ENCODE results near the gene TUBA4B. TPM values are rescaled to one million over a fixed set of nuclear protein-coding genes. Genes with fewer than 3 reads are reported as not detected.

TUBA4B gene
- total RNA-seq, 4 donors from 2014 or later: not detected

DNA sequence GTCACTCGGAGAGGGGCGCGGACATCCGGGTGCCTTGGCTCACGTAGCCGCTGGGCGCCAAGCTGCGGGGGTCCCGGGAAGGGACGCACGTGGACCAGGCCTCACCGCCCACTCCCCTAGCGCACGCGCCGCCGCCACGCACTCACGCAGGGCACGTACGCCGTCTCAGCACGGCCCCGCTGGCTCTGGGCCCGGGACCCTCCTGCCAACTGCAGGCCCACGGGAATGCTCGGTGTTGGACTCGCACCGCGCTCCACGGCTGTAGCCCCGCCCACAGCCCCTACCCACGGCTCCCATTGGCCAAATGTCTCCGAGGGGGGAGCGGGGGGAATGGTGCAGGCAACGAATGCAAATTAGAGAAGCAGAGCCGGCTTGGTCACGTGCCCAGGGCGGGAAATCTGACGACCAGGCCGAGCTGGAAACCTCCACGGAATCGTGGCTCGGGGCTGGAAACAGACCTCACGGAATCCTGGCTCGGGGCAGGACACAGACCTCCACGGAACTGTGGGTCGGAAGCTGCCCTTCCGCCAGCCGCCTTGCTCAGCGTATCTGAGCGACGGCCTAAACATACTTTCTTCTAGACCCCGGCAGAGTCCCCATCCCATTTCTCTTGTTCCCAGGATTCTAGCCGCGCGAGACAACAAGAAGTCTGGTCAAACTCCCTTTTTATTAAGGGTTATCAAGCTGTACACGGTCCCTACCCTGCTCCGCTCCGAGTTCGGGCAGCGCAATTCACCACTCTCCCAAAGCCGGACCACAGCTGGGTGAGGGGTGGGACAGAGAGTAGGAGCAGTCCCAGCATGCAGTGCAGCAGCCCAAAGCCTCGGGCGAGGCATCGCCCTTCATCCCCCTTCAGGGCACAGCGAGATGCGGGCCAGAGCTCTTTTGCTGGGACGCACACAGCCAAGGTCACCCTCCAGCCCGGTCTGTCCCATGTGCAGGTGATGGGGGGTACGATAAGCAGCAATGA lies 34.0 kb upstream of the TUBA4B start, which contains the start of gene ABCB6:
Gene ABCB6, minus strand, starts transcription at position 227 of the 970 bp plus-strand sequence. CDS start 285 bp downstream, outside the sequence.
- peak; percentile 90 for ATAC-seq
- Histone ChIP-seq H3K27me3 (no peaks in the 10 kb centered on the region), H3K27ac (peak within 1 kb of the TSS; percentile 72 to 98 (median 96)), H3K4me1 (peaks cover 3 to 51% (median 21%) of the 10 kb centered on the region in 3 donors), H3K9me3 (no peaks in the 10 kb centered on the region), H3K36me3 (peaks cover 0 to 68% of the 10 kb centered on the region in 2 donors), H3K4me3 (peak within 1 kb of the TSS; percentile 28 to 69)
- TF ChIP-seq, protein P1, sequence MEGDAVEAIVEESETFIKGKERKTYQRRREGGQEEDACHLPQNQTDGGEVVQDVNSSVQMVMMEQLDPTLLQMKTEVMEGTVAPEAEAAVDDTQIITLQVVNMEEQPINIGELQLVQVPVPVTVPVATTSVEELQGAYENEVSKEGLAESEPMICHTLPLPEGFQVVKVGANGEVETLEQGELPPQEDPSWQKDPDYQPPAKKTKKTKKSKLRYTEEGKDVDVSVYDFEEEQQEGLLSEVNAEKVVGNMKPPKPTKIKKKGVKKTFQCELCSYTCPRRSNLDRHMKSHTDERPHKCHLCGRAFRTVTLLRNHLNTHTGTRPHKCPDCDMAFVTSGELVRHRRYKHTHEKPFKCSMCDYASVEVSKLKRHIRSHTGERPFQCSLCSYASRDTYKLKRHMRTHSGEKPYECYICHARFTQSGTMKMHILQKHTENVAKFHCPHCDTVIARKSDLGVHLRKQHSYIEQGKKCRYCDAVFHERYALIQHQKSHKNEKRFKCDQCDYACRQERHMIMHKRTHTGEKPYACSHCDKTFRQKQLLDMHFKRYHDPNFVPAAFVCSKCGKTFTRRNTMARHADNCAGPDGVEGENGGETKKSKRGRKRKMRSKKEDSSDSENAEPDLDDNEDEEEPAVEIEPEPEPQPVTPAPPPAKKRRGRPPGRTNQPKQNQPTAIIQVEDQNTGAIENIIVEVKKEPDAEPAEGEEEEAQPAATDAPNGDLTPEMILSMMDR (IDR thresholded peaks at IDR 0.05): peak in 2 of 4 experiments; percentile 19 to 22
- TF ChIP-seq POLR2AphosphoS5 (IDR thresholded peaks at IDR 0.05) (peak; percentile 90), EP300 (IDR thresholded peaks at IDR 0.05) (no peak), POLR2A (IDR thresholded peaks at IDR 0.05) (peak; percentile 27 to 45)
- WGBS, 2 donors (ENCODE audit: low coverage in 1 of 2): 0% methylated on average over 8 of the region's 71 CpGs; no CpG with 5 or more reads in 1 of the 2 donors

DNA sequence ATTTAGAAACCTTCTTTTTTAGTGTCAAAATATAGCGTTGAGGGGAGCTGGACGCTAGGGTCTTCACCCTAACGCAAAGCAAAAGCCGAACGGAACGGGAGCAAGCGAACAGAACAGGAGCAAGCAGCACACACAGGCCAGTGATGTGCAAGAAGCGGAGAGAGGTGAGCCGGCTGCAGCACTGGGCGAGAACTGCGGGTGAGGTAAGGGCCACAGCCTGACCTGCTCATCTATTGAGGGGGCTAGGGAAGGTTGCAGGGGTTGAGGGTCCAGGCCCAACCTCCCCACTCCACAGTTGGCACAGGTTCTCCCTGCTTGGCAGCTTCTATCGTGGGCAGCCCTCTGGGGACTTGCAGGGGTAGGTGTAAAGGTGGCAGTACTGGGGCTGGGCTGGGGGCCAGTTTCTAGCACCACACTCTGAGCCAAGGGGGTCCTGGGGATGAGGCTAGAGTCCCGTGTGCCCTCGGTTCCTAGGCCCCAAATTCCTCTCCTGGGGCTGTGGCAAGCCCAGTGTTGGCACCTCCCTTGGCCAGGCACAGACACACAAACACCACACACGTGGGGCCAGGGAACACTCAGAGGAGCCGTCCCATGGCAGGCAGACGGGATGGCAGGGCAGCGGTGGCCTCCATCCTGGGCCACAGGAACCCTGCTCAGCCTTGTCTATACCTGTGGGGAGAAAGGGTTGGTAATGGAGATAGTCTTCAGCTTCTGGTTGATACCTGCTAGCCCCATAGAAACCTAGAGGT lies 33.1 kb upstream of the TUBA4B start:
- no peaks in the 10 kb centered on the region for H3K9me3 ChIP-seq
- H3K4me1 ChIP-seq: peaks cover 3 to 51% (median 21%) of the 10 kb centered on the region in 3 donors
- no peak overlapping the region for H3K4me3 ChIP-seq
- H3K36me3 ChIP-seq: peaks cover 0 to 68% of the 10 kb centered on the region in 2 donors
- ATAC-seq: no peak
- peak overlapping the region in 3 of 4 donors; percentile 95 to 98 (median 98) for H3K27ac ChIP-seq
- TF ChIP-seq EP300 (IDR thresholded peaks at IDR 0.05) (no peak), POLR2A (IDR thresholded peaks at IDR 0.05) (no peak), POLR2AphosphoS5 (IDR thresholded peaks at IDR 0.05) (no peak)
- TF ChIP-seq, protein P1 (IDR thresholded peaks at IDR 0.05): no peak
- no peaks in the 10 kb centered on the region for H3K27me3 ChIP-seq
- 85 to 92% methylated on average over 6 to 10 of the region's 18 CpGs for WGBS, 2 donors (ENCODE audit: low coverage in 1 of 2)

DNA sequence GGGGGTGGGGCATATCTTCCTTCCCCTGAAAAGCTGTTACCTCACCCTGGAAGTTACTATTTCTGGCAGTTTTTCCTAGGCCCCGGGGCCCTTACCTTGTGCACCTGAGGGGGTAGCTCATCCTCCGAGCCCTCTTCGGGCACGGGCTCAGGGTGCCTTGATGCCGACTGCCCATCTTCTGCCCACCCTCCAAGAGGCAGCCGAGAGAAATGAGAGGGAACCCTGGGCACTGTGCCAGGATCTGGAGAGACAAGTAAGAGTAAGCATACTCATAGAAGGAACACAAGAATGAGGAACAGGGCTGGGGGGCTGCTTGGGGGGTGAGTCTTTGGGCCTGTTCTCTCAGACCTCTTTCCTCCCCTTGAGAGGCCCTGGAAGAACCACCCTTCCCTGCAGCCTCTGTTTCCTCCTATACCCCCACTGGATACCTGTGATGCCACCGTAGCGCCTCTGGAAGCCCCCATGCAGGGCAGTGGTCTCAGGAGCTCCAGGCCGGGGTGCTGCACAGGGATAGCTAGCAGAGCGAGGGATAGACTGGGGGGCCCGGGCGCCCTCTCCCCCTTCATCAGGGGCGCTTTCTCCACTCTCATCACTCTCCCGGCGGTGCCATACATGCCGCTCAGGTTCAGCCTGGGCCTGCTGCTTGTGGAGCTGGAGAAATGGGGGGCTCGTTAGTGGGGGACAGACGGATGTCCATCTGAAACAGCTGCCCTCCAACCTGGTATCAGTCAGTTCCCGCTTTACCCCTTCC lies 32.2 kb upstream of the TUBA4B start:
- peak overlapping the region in 3 of 4 donors; percentile 14 to 98 (median 95) for H3K27ac ChIP-seq

DNA sequence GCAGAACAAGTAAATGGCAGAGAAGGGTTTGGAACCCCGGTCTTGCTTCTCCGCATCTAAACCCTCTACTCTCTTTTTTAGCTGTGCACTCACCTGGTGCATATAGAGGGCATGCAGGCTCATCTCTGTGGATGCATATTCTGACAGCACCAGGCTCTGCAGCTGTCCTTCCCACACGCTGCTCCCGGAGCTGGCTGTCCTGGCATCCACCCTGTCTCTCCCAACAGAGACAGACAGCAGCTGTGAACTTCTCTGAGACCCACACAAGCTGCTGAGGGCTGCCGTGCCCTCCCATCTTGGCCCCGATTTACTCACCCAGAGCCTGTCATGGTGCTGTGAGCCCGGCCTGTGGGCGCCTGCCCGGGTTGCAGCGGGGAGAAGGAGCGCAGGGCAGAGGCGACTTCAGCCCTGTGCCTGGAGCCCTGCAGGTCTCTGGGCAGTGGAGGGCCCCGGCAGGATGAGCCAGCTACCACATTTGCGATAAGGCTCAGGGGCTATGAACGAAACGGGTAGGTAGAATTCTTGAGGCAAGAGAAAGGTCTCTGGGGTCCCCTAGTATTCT lies 31.0 kb upstream of the TUBA4B start:
- ATAC-seq: no peak
- H3K36me3 ChIP-seq: peaks cover 0 to 77% of the 10 kb centered on the region in 2 donors
- H3K27ac ChIP-seq: no peak overlapping the region
- TF ChIP-seq POLR2AphosphoS5 (IDR thresholded peaks at IDR 0.05): no peak
- no peak for TF ChIP-seq EP300 (IDR thresholded peaks at IDR 0.05)
- TF ChIP-seq POLR2A (IDR thresholded peaks at IDR 0.05): no peak
- no peaks in the 10 kb centered on the region for H3K9me3 ChIP-seq
- no peaks in the 10 kb centered on the region for H3K27me3 ChIP-seq
- 80 to 100% methylated on average over 5 to 6 of the region's 16 CpGs for WGBS, 2 donors (ENCODE audit: low coverage in 1 of 2)
- peaks cover 3 to 34% (median 21%) of the 10 kb centered on the region in 3 donors for H3K4me1 ChIP-seq
- no peak overlapping the region for H3K4me3 ChIP-seq

More for the DNA sequence above, 32.2 kb upstream of the TUBA4B start:
- no peak overlapping the region for H3K4me3 ChIP-seq
- 80 to 83% methylated on average over 1 to 5 of the region's 19 CpGs for WGBS, 2 donors (ENCODE audit: low coverage in 1 of 2)
- peaks cover 0 to 68% of the 10 kb centered on the region in 2 donors for H3K36me3 ChIP-seq
- no peak for TF ChIP-seq EP300 (IDR thresholded peaks at IDR 0.05)
- peaks cover 3 to 46% (median 21%) of the 10 kb centered on the region in 3 donors for H3K4me1 ChIP-seq
- H3K9me3 ChIP-seq: no peaks in the 10 kb centered on the region
- ATAC-seq: no peak
- H3K27me3 ChIP-seq: no peaks in the 10 kb centered on the region

DNA sequence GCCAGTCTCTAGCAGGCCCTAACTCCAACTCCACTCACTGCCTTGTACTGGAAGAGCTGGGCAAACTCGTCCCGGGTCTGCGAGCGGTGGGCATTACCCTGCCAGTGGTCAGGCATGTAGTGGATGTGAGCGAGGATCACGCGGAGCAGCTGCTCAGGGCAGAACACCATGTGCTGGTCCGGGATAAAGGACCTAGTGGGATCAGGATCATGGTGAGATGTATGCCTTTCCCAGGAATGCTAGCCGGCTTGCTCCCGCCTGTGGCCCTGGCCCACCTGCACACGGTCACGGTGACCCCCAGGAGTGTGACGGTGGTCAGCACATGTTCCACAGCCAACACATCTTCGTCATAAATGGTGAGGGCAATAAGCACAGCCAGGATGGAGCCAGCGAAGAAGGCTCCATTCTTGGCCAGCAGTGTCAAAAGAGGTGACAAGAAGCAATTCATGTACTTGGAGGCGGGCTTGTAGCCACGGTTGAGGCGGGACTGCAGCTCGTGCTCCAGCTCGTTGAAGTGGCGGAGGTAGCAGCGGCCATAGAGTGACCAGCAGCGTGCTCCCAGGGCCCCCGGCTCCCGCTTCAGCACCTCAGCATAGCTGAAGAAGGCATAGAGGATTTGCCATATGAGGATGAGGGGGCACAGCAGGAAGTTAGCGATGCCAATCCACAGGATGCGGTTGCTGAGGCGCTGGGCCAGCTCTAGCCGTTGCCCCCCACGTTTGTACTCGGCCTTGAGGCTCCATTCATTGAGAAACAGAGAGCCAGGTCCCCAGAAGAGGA lies 29.0 kb upstream of the TUBA4B start:
- Histone ChIP-seq H3K36me3 (peaks cover 0 to 81% of the 10 kb centered on the region in 2 donors), H3K4me1 (peaks cover 3 to 34% (median 23%) of the 10 kb centered on the region in 3 donors), H3K9me3 (no peaks in the 10 kb centered on the region), H3K27ac (no peak overlapping the region), H3K27me3 (no peaks in the 10 kb centered on the region), H3K4me3 (no peak overlapping the region)
- WGBS, 2 donors (ENCODE audit: low coverage in 1 of 2): 80 to 100% methylated on average over 4 to 7 of the region's 31 CpGs
- ATAC-seq: no peak
- no peak for TF ChIP-seq EP300 (IDR thresholded peaks at IDR 0.05)
- TF ChIP-seq POLR2AphosphoS5 (IDR thresholded peaks at IDR 0.05): no peak
- TF ChIP-seq, protein P1 (IDR thresholded peaks at IDR 0.05): no peak
- TF ChIP-seq POLR2A (IDR thresholded peaks at IDR 0.05): no peak
